Left ventricle myocardium inferior (tissue), 1 donor: ENCODE data around the gene MAGI1. TPM values are rescaled to one million over a fixed set of nuclear protein-coding genes. Genes with fewer than 3 reads are reported as not detected.

Experiments
- DNase-seq: peaks from one replicate; pipeline ENCODE4 v3.0.0-alpha.2; 2020
- H3K27ac ChIP-seq: fragments of 200-600 bp; replicated peaks from 2 replicates; pipeline ENCODE4 v1.8.0; 2021
- H3K27me3 ChIP-seq: fragments of 200-600 bp; 2 replicates; pipeline ENCODE4 v1.8.0; 2021; ENCODE audit warnings: low read depth
- H3K36me3 ChIP-seq: fragments of 200-600 bp; 2 replicates; pipeline ENCODE4 v1.8.0; 2021
- H3K4me1 ChIP-seq: fragments of 200-600 bp; 2 replicates; pipeline ENCODE4 v1.8.0; 2021
- H3K4me3 ChIP-seq: fragments of 200-600 bp; 2 replicates; pipeline ENCODE4 v1.8.0; 2021; ENCODE audit warnings: mild to moderate bottlenecking, moderate library complexity
- H3K9me3 ChIP-seq: fragments of 200-600 bp; replicated peaks from 2 replicates; pipeline ENCODE4 v1.8.0; 2021
- CTCF ChIP-seq: fragments of 200-600 bp; IDR thresholded peaks from 2 replicates; pipeline ENCODE4 v1.8.0; 2021; ENCODE audit warnings: antibody characterized with exemption, mild to moderate bottlenecking, borderline replicate concordance
- intact Hi-C: fragments of 100-400 bp; cut with micrococcal nuclease; formaldehyde crosslinking; loops from one replicate; pipeline ENCODE4 v1.11.0; 2022
- total RNA-seq: library from RNA; stranded (reverse); fragmentation: NEBNext Ultra II Directional; extraction: Animal tissue kit (Norgen Biotek cat#: 25700); gene quantifications from one replicate; pipeline ENCODE4 v1.2.1, GENCODE V29; 2021
- donor health status: DM: no; HTN: yes; CAD: no; lungs with severe emphysema.

Gene MAGI1
- total RNA-seq, 1 donor from 2014 or later: 36.6 TPM

DNA sequence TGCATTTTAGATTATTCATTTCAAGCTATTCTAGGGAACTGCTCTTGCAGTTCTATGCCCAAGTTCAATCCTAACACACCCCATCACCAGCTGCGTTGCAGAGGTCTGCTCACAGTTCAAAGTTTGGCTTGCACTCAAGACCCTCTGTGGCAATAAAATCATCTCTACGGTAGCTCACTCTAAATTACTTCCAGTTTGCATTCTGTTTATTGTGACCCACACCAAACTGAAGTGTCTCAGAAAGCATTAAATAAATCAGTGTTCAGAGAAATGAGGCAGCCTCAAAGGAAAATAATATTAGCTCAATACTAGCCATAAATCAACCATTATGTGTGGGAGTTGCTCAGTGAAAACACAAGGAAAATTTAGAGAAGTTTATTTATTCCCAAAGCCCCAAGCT is 250.3 kb downstream of the MAGI1 start:
- DNase-seq: no peak
- Histone ChIP-seq H3K36me3 (no peaks in the 10 kb centered on the region), H3K4me3 (no peak overlapping the region), H3K27me3 (no peaks in the 10 kb centered on the region), H3K9me3 (no peaks in the 10 kb centered on the region), H3K4me1 (peaks cover 29% of the 10 kb centered on the region), H3K27ac (no peak overlapping the region)
- TF ChIP-seq CTCF: no peak
- intact Hi-C loops: loop anchor here (5.0 to 10.0 kb wide), 2 partner anchors 126 to 349 kb away; no protein-coding TSS in a partner anchor

DNA sequence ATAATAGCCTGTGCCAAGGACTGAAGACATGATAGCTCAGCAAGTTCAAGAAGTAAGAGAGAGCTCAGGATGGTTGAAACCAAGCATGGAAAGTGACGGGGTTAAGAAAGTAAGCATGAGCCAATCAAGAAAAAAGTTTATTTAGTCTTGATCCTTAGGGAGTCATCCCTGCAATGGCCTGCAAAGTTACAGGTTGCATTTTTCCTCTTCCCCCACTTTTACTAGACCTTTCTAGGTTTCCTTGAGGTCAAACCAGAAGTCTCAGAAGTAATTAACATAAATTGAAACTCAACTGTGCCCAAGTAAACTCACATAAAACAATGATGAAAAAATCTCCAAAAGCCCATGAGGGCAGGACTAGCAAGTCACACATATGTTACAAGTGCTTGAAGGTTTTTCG is 250.9 kb downstream of the MAGI1 start:
- H3K4me1 ChIP-seq: peaks cover 28% of the 10 kb centered on the region
- intact Hi-C loops: loop anchor here (5.0 to 10.0 kb wide), 2 partner anchors 127 to 349 kb away; no protein-coding TSS in a partner anchor
- no peak for DNase-seq
- H3K9me3 ChIP-seq: no peaks in the 10 kb centered on the region
- H3K36me3 ChIP-seq: no peaks in the 10 kb centered on the region
- no peak overlapping the region for H3K27ac ChIP-seq
- H3K27me3 ChIP-seq: no peaks in the 10 kb centered on the region
- TF ChIP-seq CTCF: no peak
- no peak overlapping the region for H3K4me3 ChIP-seq

- Histone ChIP-seq H3K36me3 (no peaks in the 10 kb centered on the region), H3K9me3 (no peaks in the 10 kb centered on the region), H3K27ac (no peak overlapping the region), H3K4me3 (no peak overlapping the region), H3K27me3 (no peaks in the 10 kb centered on the region), H3K4me1 (peaks cover 28% of the 10 kb centered on the region)
- intact Hi-C loops: loop anchor here (5.0 to 10.0 kb wide), 2 partner anchors 127 to 350 kb away; no protein-coding TSS in a partner anchor
- no peak for DNase-seq
- no peak for TF ChIP-seq CTCF
Measured at GRCh38 chr3:65787340-65787739, 251.4 kb downstream of the MAGI1 start.

DNA sequence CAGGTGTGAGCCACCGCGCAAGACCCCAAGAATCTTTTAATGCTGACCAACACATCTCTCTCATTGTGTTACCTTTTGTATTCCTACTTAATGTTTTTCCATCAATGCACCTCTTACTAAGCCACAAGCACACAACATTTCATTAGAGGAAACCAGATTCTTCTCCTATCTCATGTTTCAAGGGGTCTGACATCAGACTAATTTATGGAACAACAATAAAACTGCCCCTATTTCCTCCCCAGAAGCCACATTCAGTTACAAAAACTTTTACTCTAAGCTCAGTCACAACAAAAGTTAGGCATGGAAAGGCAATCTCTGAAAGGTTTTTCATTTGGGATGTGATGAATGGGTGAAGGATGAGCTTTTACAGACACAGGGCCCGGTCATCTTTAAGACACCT is 251.8 kb downstream of the MAGI1 start:
- no peaks in the 10 kb centered on the region for H3K36me3 ChIP-seq
- no peaks in the 10 kb centered on the region for H3K27me3 ChIP-seq
- H3K4me3 ChIP-seq: no peak overlapping the region
- DNase-seq: no peak
- H3K27ac ChIP-seq: no peak overlapping the region
- intact Hi-C loops: loop anchor here (5.0 to 10.0 kb wide), 2 partner anchors 128 to 350 kb away; no protein-coding TSS in a partner anchor
- peaks cover 28% of the 10 kb centered on the region for H3K4me1 ChIP-seq
- TF ChIP-seq CTCF: no peak
- no peaks in the 10 kb centered on the region for H3K9me3 ChIP-seq

DNA sequence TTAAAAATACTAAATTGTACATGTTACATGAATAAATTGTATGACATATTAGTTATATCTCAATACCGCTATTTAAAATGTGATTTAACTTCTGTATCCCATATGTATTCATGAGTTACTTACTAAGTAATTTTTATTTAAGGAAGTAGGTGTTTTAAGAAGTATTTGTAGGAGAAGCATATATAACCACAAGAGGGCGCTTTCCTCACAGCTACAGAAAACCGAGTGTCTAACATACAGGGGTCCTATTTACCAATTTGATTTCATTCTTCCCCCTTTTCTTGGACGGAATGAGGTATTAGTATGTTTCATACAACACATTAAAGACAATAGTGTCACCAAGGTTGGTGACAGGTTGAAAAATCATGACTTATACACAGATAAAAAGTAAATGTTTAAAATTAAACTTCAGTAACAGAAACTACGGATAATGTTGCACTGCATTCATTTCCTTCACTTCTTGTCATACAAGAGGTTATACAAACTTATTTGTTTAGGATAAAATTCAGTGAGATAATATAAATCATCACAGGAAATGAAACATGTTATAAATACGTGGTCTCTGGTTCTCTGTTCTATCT is 253.6 kb downstream of the MAGI1 start:
- no peak overlapping the region for H3K27ac ChIP-seq
- H3K27me3 ChIP-seq: no peaks in the 10 kb centered on the region
- TF ChIP-seq CTCF: peak; percentile 80
- peaks cover 28% of the 10 kb centered on the region for H3K4me1 ChIP-seq
- DNase-seq: no peak
- H3K9me3 ChIP-seq: no peaks in the 10 kb centered on the region
- no peaks in the 10 kb centered on the region for H3K36me3 ChIP-seq
- no peak overlapping the region for H3K4me3 ChIP-seq
- intact Hi-C loops: loop anchor here (5.0 to 10.0 kb wide), 2 partner anchors 130 to 352 kb away; no protein-coding TSS in a partner anchor
